ENCODE results near the gene STAT5A. TPM values are rescaled to one million over a fixed set of nuclear protein-coding genes. Genes with fewer than 3 reads are reported as not detected.

STAT5A gene
- total and polyA plus RNA-seq, 2 donors from 2014 or later, result 11.5 to 47.9 TPM

DNA sequence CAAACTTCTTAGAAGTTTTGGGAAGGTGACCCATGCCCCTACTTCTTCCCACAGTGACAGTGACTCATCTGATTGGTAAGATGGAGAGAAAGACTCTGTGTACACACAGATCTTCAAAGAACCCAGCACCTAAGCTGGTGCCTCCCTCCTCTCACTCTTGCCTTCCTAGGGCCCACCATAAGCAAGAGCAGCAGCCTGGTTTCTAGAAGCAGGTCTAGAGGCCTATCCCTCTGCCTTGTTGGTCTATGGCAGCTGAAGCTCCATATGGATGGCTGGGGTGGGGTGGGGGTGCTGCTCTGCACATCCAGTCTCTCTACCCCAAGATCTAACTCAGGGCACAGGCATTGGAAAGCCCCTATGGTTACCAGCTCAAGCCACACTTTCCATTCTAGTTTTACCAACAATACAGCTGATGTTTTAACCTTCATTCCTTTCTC lies 52.4 kb downstream of the STAT5A start:
- TF ChIP-seq, protein P1, sequence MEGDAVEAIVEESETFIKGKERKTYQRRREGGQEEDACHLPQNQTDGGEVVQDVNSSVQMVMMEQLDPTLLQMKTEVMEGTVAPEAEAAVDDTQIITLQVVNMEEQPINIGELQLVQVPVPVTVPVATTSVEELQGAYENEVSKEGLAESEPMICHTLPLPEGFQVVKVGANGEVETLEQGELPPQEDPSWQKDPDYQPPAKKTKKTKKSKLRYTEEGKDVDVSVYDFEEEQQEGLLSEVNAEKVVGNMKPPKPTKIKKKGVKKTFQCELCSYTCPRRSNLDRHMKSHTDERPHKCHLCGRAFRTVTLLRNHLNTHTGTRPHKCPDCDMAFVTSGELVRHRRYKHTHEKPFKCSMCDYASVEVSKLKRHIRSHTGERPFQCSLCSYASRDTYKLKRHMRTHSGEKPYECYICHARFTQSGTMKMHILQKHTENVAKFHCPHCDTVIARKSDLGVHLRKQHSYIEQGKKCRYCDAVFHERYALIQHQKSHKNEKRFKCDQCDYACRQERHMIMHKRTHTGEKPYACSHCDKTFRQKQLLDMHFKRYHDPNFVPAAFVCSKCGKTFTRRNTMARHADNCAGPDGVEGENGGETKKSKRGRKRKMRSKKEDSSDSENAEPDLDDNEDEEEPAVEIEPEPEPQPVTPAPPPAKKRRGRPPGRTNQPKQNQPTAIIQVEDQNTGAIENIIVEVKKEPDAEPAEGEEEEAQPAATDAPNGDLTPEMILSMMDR (IDR thresholded peaks at IDR 0.05; ENCODE audit: borderline replicate concordance, extremely low read depth, insufficient read depth), result no peak
- H3K9ac ChIP-seq (ENCODE audit: low read length in 3 of 3), result no peak overlapping the region
- H3K27ac ChIP-seq (ENCODE audit: low read depth in 2 of 2, low read length in 2 of 2), result no peak overlapping the region
- no peaks in the 10 kb centered on the region for H3K4me1 ChIP-seq (ENCODE audit: control insufficient read depth in 2 of 3, insufficient read depth in 2 of 3, low read depth in 1 of 3, low read length in 3 of 3)
- no peak overlapping the region for H3K4me3 ChIP-seq (ENCODE audit: low read length in 3 of 3)
- DNase-seq, result no peak
- intact Hi-C loops (cut with DNase I), result no loop called here
- FAIRE-seq, result no peak
- no peaks in the 10 kb centered on the region for H3K9me3 ChIP-seq (ENCODE audit: control insufficient read depth in 2 of 3, insufficient read depth in 1 of 3, low read length in 3 of 3)
- no peaks in the 10 kb centered on the region for H3K27me3 ChIP-seq (ENCODE audit: control insufficient read depth, insufficient read depth, low read length)
- H3K36me3 ChIP-seq (ENCODE audit: control insufficient read depth in 2 of 3, insufficient read depth in 3 of 3, low read length in 3 of 3), result peaks cover 2 to 52% (median 34%) of the 10 kb centered on the region in 3 donors

- no peak overlapping the region for H3K4me3 ChIP-seq (ENCODE audit: low read length in 3 of 3)
- intact Hi-C loops (cut with DNase I), result no loop called here
- no peaks in the 10 kb centered on the region for H3K27me3 ChIP-seq (ENCODE audit: control insufficient read depth, insufficient read depth, low read length)
- H3K27ac ChIP-seq (ENCODE audit: low read depth in 2 of 2, low read length in 2 of 2), result no peak overlapping the region
- no peaks in the 10 kb centered on the region for H3K9me3 ChIP-seq (ENCODE audit: control insufficient read depth in 2 of 3, insufficient read depth in 1 of 3, low read length in 3 of 3)
- DNase-seq, result no peak
- no peaks in the 10 kb centered on the region for H3K4me1 ChIP-seq (ENCODE audit: control insufficient read depth in 2 of 3, insufficient read depth in 2 of 3, low read depth in 1 of 3, low read length in 3 of 3)
- no peak for FAIRE-seq
- TF ChIP-seq, protein P1 (IDR thresholded peaks at IDR 0.05; ENCODE audit: borderline replicate concordance, extremely low read depth, insufficient read depth), result no peak
- no peak overlapping the region for H3K9ac ChIP-seq (ENCODE audit: low read length in 3 of 3)
- H3K36me3 ChIP-seq (ENCODE audit: control insufficient read depth in 2 of 3, insufficient read depth in 3 of 3, low read length in 3 of 3), result peaks cover 2 to 54% (median 37%) of the 10 kb centered on the region in 3 donors
Measured at GRCh38 chr17:42341568-42341967, 53.3 kb downstream of the STAT5A start.

DNA sequence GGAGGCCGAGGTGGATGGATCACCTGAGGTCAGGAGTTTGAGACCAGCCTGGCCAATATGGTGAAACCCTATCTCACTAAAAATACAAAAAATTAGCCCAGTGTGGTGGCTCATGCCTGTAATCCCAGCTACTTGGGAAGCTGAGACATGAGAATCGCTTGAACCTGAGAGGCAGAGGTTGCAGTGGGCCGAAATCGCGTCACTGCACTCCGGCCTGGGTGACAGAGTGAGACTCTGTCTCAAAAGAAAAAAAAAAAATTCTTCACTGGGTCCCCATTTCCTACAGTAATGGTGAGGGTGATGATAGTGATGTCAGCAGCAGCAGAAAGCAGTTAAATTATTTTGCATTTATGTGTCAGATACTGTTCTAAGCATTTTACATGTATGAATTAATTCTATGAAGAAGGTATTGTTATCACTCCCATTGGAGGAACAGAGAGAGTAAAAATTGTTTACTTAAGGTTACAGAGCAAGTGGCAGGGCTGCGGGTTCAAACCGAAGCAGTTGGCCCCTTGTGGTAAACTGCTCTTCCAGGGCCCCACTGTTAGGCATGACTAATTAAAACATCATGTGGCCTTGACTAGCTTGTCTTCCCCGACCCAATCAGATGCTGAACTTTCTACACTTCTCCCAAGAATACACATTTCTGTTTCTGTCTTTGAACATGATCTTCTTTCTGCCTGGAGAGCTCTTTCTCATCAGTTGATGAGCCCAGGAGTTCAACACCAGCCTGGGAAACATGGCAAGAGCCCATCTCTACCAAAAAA lies 54.1 kb downstream of the STAT5A start:
- H3K4me3 ChIP-seq (ENCODE audit: low read length in 3 of 3), result no peak overlapping the region
- H3K4me1 ChIP-seq (ENCODE audit: control insufficient read depth in 2 of 3, insufficient read depth in 2 of 3, low read depth in 1 of 3, low read length in 3 of 3), result peaks cover 0 to 3% (median 2%) of the 10 kb centered on the region in 3 donors
- no peaks in the 10 kb centered on the region for H3K27me3 ChIP-seq (ENCODE audit: control insufficient read depth, insufficient read depth, low read length)
- intact Hi-C loops (cut with DNase I), result no loop called here
- DNase-seq, result no peak
- peaks cover 2 to 50% (median 36%) of the 10 kb centered on the region in 3 donors for H3K36me3 ChIP-seq (ENCODE audit: control insufficient read depth in 2 of 3, insufficient read depth in 3 of 3, low read length in 3 of 3)
- H3K9ac ChIP-seq (ENCODE audit: low read length in 3 of 3), result no peak overlapping the region
- H3K27ac ChIP-seq (ENCODE audit: low read depth in 2 of 2, low read length in 2 of 2), result no peak overlapping the region
- TF ChIP-seq, protein P1 (IDR thresholded peaks at IDR 0.05; ENCODE audit: borderline replicate concordance, extremely low read depth, insufficient read depth), result no peak
- no peaks in the 10 kb centered on the region for H3K9me3 ChIP-seq (ENCODE audit: control insufficient read depth in 2 of 3, insufficient read depth in 1 of 3, low read length in 3 of 3)
- FAIRE-seq, result no peak
